A549 (cell line): ENCODE data around the gene DLG4.

ENCODE experiments used
- CTCF ChIP-seq: fragments of >200 bp; sonication (Bioruptor Twin); formaldehyde crosslinking; IDR thresholded peaks from 3 replicates; pipeline ENCODE4 v1.5.1; 2016
- E2F6 ChIP-seq: IDR thresholded peaks from 2 replicates; pipeline ENCODE4 v1.6.1; 2012; ENCODE audit warnings: low read depth, borderline replicate concordance
- EP300 ChIP-seq, 2 experiments: fragments of >200 bp; sonication (Bioruptor Twin); formaldehyde crosslinking; IDR thresholded peaks; 2 replicates in 1 of 2; 3 replicates in 1 of 2; pipeline ENCODE4 v1.6.1; 2016 to 2017
- FOSL2 ChIP-seq, 2 experiments: fragments of 450-650 bp in 1 of 2; fragments of >200 bp in 1 of 2; sonication (Bioruptor Twin) in 1 of 2; formaldehyde crosslinking; IDR thresholded peaks; 2 replicates each; pipeline versions ENCODE4 v1.5.0 to v1.6.1; 2016 to 2020; ENCODE audit warnings: mild to moderate bottlenecking in 1 of 2, moderate library complexity in 1 of 2
- NR3C1 ChIP-seq: fragments of >200 bp; sonication (Bioruptor Twin); formaldehyde crosslinking; IDR thresholded peaks from 3 replicates; pipeline ENCODE4 v1.6.1; 2017
- PBX3 ChIP-seq: IDR thresholded peaks from 2 replicates; pipeline ENCODE4 v1.6.1; 2012
- POLR2A ChIP-seq: IDR thresholded peaks from 2 replicates; pipeline ENCODE4 v1.6.1; 2012; ENCODE audit warnings: mild to moderate bottlenecking, low read length
- REST ChIP-seq: fragments of 200-600 bp; sonication (generic); IDR thresholded peaks from 2 replicates; pipeline ENCODE4 v1.6.1; 2016; ENCODE audit warnings: antibody characterized with exemption, mild to moderate bottlenecking, moderate library complexity

- TF ChIP-seq POLR2A: no peak
- TF ChIP-seq CTCF: no peak
- no peak for TF ChIP-seq NR3C1
- TF ChIP-seq EP300 (IDR thresholded peaks at IDR 0.05): no peak
- no peak for TF ChIP-seq FOSL2 (IDR thresholded peaks at IDR 0.05)
- no peak for TF ChIP-seq FOSL2 (CRISPR knock-in tag; IDR thresholded peaks at IDR 0.05)
- TF ChIP-seq E2F6: no peak
- TF ChIP-seq PBX3: no peak
- TF ChIP-seq REST: no peak
Measured at GRCh38 chr17:7226721-7227710, 7.4 kb upstream of the DLG4 start.
